ENCODE data around the gene ZIC1.

DNA sequence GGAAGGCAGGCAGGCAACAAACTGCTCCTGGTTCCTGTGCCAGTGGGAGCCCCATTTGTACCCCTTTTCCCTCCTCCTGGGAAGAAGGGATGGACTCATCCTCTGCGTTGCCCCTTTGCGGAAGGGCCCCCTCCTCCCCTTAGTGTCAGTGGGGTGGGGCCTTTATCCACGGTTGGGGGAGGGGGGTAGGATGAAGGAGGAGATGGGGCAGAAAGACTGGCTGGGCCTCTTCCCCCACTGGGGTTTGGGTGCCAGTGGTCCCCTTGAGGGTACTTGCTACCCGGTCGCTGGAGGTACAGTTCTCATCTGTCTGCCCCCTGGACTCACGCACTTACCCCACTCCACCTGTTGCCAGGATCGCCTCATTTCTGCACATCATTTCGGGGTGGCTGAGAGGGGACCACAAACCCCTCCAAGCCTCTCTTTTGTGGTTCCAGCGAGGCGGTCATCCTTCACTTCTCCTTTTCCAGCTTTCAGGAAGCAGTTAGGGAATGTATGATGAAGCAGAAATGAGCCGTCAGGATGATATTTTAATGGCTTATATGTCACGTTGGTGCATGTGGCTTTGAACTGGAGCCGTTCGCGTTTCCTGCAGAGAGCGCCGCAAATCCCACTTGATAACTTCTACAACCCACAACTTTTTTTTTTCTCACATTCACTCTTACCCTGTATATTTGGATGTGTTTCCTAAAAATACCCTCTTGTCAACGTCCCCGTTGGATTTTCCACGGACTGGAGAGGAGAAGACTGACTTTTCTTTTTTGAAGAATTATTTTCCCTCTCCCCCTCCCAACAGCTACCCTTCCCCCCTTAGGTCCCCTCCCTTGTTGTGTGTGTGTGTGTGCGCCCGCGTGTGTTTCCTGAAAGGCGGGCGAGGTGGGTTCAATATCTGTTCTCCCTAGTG lies 2.9 kb upstream of the ZIC1 start, which contains the start of gene ZIC4:
- TF ChIP-seq, protein P1, sequence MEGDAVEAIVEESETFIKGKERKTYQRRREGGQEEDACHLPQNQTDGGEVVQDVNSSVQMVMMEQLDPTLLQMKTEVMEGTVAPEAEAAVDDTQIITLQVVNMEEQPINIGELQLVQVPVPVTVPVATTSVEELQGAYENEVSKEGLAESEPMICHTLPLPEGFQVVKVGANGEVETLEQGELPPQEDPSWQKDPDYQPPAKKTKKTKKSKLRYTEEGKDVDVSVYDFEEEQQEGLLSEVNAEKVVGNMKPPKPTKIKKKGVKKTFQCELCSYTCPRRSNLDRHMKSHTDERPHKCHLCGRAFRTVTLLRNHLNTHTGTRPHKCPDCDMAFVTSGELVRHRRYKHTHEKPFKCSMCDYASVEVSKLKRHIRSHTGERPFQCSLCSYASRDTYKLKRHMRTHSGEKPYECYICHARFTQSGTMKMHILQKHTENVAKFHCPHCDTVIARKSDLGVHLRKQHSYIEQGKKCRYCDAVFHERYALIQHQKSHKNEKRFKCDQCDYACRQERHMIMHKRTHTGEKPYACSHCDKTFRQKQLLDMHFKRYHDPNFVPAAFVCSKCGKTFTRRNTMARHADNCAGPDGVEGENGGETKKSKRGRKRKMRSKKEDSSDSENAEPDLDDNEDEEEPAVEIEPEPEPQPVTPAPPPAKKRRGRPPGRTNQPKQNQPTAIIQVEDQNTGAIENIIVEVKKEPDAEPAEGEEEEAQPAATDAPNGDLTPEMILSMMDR (IDR thresholded peaks at IDR 0.05), result no peak
- no peak for TF ChIP-seq EP300 (IDR thresholded peaks at IDR 0.05)
